Measurements from ENCODE around the gene TGFBRAP1. TPM values are rescaled to one million over a fixed set of nuclear protein-coding genes. Genes with fewer than 3 reads are reported as not detected.

Gene TGFBRAP1
- total and polyA plus RNA-seq, 9 of the 15 experiments (the other 6 are each of a cell fraction or from before 2014, with no cell fraction given), result 3.7 to 18.0 (median 11.0) TPM

DNA sequence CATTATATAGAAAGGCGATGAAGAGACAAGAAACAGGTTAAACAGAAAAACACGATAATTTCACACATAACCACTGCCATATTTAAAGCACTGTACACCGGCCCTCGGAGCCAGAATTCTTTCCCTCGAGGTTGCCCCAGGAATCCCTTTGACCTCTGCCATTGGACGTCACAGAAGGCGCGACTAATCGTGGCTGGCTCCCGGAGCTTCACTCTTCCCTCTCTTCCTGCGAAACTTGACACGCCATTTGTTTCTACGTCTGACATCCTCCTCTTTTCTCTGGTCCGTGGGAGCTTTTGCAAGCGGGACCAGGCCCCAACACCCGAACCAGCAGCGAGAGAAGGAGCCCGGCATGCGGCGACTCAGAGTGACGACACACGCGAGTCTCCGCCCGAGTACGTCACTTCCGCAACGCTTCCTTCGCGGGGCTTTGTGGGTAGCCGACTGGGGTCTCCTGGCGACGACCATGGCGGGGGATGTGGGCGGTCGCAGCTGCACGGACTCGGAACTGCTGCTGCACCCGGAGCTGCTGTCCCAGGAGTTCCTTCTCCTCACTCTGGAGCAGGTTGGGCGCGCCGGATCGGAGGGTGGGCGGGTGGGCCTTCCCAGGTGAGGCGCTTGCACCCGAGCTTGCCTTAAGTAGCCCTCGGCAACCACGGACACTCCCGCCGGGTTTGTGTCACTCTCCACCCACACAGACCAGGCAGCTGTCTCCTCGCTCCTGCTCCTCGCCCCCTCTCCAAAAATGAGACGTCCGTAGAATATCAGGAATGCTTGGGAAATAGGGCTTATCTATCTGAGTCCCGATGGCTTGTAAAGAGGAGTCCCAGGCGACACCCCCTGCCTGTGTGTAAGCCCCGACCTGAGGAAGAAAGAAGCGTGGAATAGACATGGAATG, 7.8 kb upstream of the TGFBRAP1 start, which contains the start of gene C2orf49 (continued):
- TF ChIP-seq ZNF830 (CRISPR knock-in tag; IDR thresholded peaks at IDR 0.05) (no peak), SRSF1 (IDR thresholded peaks at IDR 0.05; ENCODE audit: low read depth, low read length) (no peak), HNRNPH1 (optimal IDR thresholded peaks at IDR 0.05; ENCODE audit: low read depth, low read length) (no peak), ZNF584 (CRISPR knock-in tag; IDR thresholded peaks at IDR 0.05; ENCODE audit: low read depth) (no peak), ZBTB11 (CRISPR knock-in tag; IDR thresholded peaks at IDR 0.05) (peak in 1 of 3 experiments; percentile 93; a peak in 2 of 6 replicates), NFRKB (IDR thresholded peaks at IDR 0.05; ENCODE audit: low read depth) (peak; percentile 97), POLR2A (conservative IDR thresholded peaks at IDR 0.05) (peak; percentile 83), ARNT (IDR thresholded peaks at IDR 0.05) (0 out of 4 replicates have a peak, but pooled peaks of 1 of the 2 experiments have one; percentile 27), MED1 (CRISPR knock-in tag; IDR thresholded peaks at IDR 0.05; ENCODE audit: borderline replicate concordance) (no peak), COPS2 (conservative IDR thresholded peaks at IDR 0.05) (no peak), MECOM (CRISPR knock-in tag; IDR thresholded peaks at IDR 0.05) (no peak), MCM2 (IDR thresholded peaks at IDR 0.05; ENCODE audit: low read depth) (no peak), NBN (IDR thresholded peaks at IDR 0.05; ENCODE audit: low read depth) (peak; percentile 99), RBM25 (IDR thresholded peaks at IDR 0.05; ENCODE audit: low read depth, low read length, severe bottlenecking) (no peak), RNF2 (IDR thresholded peaks at IDR 0.05) (no peak), TCF7L2 (IDR thresholded peaks at IDR 0.05; ENCODE audit: low read depth, low read length) (no peak), CBFA2T2 (conservative IDR thresholded peaks at IDR 0.05) (no peak), ZNF699 (CRISPR knock-in tag; IDR thresholded peaks at IDR 0.05; ENCODE audit: insufficient replicate concordance) (no peak), SMC3 (conservative IDR thresholded peaks at IDR 0.05; ENCODE audit: insufficient read depth, low read depth, low read length) (no peak), TEAD4 (IDR thresholded peaks at IDR 0.05; ENCODE audit: low read length) (peak; percentile 67), TEAD4 (CRISPR knock-in tag; IDR thresholded peaks at IDR 0.05; ENCODE audit: borderline replicate concordance) (no peak), DPF2 (IDR thresholded peaks at IDR 0.05) (peak; percentile 59), ARID2 (IDR thresholded peaks at IDR 0.05) (no peak), ZNF239 (CRISPR knock-in tag; IDR thresholded peaks at IDR 0.05) (no peak), ZNF79 (CRISPR knock-in tag; IDR thresholded peaks at IDR 0.05; ENCODE audit: low read depth) (no peak), SMAD3 (CRISPR knock-in tag; conservative IDR thresholded peaks at IDR 0.05) (no peak)
- TF ChIP-seq, protein P1, sequence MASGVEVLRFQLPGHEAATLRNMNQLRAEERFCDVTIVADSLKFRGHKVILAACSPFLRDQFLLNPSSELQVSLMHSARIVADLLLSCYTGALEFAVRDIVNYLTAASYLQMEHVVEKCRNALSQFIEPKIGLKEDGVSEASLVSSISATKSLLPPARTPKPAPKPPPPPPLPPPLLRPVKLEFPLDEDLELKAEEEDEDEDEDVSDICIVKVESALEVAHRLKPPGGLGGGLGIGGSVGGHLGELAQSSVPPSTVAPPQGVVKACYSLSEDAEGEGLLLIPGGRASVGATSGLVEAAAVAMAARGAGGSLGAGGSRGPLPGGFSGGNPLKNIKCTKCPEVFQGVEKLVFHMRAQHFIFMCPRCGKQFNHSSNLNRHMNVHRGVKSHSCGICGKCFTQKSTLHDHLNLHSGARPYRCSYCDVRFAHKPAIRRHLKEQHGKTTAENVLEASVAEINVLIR (CRISPR knock-in tag; IDR thresholded peaks at IDR 0.05), result peak; percentile 99
